Measurements from ENCODE around the gene AGTPBP1.

- TF ChIP-seq CTCF (IDR thresholded peaks at IDR 0.05; ENCODE audit: low read depth, low read length) (peak; percentile 70), EZH2phosphoT487 (IDR thresholded peaks at IDR 0.05; ENCODE audit: low read depth) (no peak)
Observed at GRCh38 chr9:85716031-85716877, 25.5 kb downstream of the AGTPBP1 start.

All from OCI-LY3 (cell line).